DOHH2 (cell line): Measurements from ENCODE around the gene ATAD2B.

Experiments used
- H3F3A ChIP-seq: fragments of 200-600 bp; sonication (generic), shearing (Covaris generic); 2 replicates; pipeline ENCODE4 v1.6.0; 2016; ENCODE audit warnings: antibody characterized with exemption, mild to moderate bottlenecking; ENCODE audit not compliant: control insufficient read depth, insufficient read depth
- H3K27ac ChIP-seq: fragments of 200-600 bp; sonication (generic); 2 replicates; pipeline ENCODE4 v1.5.1; 2014; ENCODE audit warnings: low read depth, mild to moderate bottlenecking, low read length, moderate library complexity
- H3K27me3 ChIP-seq: fragments of 200-600 bp; sonication (generic); 2 replicates; pipeline ENCODE4 v1.6.1; 2014; ENCODE audit warnings: mild to moderate bottlenecking, low read length, mixed read lengths; ENCODE audit not compliant: control insufficient read depth
- H3K36me3 ChIP-seq: fragments of 200-600 bp; sonication (generic); 2 replicates; pipeline ENCODE4 v1.6.1; 2014; ENCODE audit warnings: mild to moderate bottlenecking, low read length, moderate library complexity, mixed read lengths; ENCODE audit not compliant: control insufficient read depth
- H3K4me1 ChIP-seq: fragments of 200-600 bp; sonication (generic); 2 replicates; pipeline ENCODE4 v1.6.1; 2014; ENCODE audit warnings: mild to moderate bottlenecking, low read length, mixed read lengths; ENCODE audit not compliant: control insufficient read depth
- H3K4me2 ChIP-seq: fragments of 200-600 bp; sonication (generic); 2 replicates; pipeline ENCODE4 v1.6.0; 2014; ENCODE audit warnings: mild to moderate bottlenecking, low read length, moderate library complexity
- H3K4me3 ChIP-seq: fragments of 200-600 bp; sonication (generic); 2 replicates; pipeline ENCODE4 v1.5.1; 2014; ENCODE audit warnings: mild to moderate bottlenecking, low read length, mixed read lengths
- H3K79me2 ChIP-seq: fragments of 200-600 bp; sonication (generic); 2 replicates; pipeline ENCODE4 v1.6.1; 2014; ENCODE audit warnings: mild to moderate bottlenecking, low read length, mixed read lengths; ENCODE audit not compliant: control insufficient read depth
- H3K9me2 ChIP-seq: fragments of 200-600 bp; sonication (generic); replicated peaks from 2 replicates; pipeline ENCODE4 v1.6.1; 2014; ENCODE audit warnings: mild to moderate bottlenecking, low read length, mixed read lengths; ENCODE audit not compliant: control insufficient read depth
- H3K9me3 ChIP-seq: fragments of 200-600 bp; sonication (generic); 2 replicates; pipeline ENCODE4 v1.6.1; 2014; ENCODE audit warnings: antibody characterized with exemption, low read length, mixed read lengths; ENCODE audit not compliant: control insufficient read depth, insufficient read depth
- H4K20me1 ChIP-seq: fragments of 200-600 bp; sonication (generic); 2 replicates; pipeline ENCODE4 v1.6.0; 2014; ENCODE audit warnings: low read depth, mild to moderate bottlenecking, antibody characterized with exemption, low read length, moderate library complexity; ENCODE audit not compliant: control insufficient read depth, insufficient read depth
- EZH2phosphoT487 ChIP-seq: fragments of 200-600 bp; sonication (generic); IDR thresholded peaks from 2 replicates; pipeline ENCODE4 v1.6.1; 2017; ENCODE audit warnings: borderline replicate concordance, mild to moderate bottlenecking, antibody characterized with exemption, low read length, moderate library complexity, mixed read lengths
- TF ChIP-seq, protein P1 (sequence below): fragments of 200-600 bp; sonication (generic); IDR thresholded peaks from one replicate; pipeline ENCODE4 v1.5.1; 2014; ENCODE audit warnings: antibody characterized with exemption, mild to moderate bottlenecking, low read depth, low read length; ENCODE audit not compliant: poor library complexity, severe bottlenecking

The ATAD2B gene

DNA sequence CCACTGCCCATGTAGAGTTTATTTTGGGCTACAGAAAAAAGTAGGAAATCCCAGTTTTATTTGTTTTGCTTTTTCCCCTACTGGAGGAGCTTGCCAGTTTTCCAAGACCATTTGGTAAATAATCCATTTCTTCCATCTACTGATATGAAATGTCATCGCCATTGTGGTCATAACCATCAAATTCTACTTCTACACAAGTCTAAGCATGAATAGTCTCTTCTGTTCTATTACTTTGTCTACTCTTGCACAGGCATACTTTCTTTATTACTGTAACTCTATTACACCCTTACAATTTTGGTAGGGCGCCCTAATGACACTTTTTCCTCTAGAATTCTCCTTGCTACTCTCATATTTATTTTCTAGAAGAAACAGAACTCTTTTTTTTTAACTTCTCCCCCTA, 120.7 kb downstream of the ATAD2B start:
- no peaks in the 10 kb centered on the region for H3K79me2 ChIP-seq
- no peak overlapping the region for H3K27ac ChIP-seq
- H3K27me3 ChIP-seq: no peaks in the 10 kb centered on the region
- TF ChIP-seq, protein P1, sequence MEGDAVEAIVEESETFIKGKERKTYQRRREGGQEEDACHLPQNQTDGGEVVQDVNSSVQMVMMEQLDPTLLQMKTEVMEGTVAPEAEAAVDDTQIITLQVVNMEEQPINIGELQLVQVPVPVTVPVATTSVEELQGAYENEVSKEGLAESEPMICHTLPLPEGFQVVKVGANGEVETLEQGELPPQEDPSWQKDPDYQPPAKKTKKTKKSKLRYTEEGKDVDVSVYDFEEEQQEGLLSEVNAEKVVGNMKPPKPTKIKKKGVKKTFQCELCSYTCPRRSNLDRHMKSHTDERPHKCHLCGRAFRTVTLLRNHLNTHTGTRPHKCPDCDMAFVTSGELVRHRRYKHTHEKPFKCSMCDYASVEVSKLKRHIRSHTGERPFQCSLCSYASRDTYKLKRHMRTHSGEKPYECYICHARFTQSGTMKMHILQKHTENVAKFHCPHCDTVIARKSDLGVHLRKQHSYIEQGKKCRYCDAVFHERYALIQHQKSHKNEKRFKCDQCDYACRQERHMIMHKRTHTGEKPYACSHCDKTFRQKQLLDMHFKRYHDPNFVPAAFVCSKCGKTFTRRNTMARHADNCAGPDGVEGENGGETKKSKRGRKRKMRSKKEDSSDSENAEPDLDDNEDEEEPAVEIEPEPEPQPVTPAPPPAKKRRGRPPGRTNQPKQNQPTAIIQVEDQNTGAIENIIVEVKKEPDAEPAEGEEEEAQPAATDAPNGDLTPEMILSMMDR: no peak
- no peak for TF ChIP-seq EZH2phosphoT487
- H3K9me3 ChIP-seq: no peaks in the 10 kb centered on the region
- no peaks in the 10 kb centered on the region for H4K20me1 ChIP-seq
- H3F3A ChIP-seq: peaks cover 7% of the 10 kb centered on the region; the same call in 1 of the 2 replicates
- H3K4me1 ChIP-seq: no peaks in the 10 kb centered on the region
- no peak overlapping the region for H3K4me2 ChIP-seq
- peaks cover 17% of the 10 kb centered on the region for H3K36me3 ChIP-seq
- H3K9me2 ChIP-seq: no peaks in the 10 kb centered on the region
- H3K4me3 ChIP-seq: no peak overlapping the region

DNA sequence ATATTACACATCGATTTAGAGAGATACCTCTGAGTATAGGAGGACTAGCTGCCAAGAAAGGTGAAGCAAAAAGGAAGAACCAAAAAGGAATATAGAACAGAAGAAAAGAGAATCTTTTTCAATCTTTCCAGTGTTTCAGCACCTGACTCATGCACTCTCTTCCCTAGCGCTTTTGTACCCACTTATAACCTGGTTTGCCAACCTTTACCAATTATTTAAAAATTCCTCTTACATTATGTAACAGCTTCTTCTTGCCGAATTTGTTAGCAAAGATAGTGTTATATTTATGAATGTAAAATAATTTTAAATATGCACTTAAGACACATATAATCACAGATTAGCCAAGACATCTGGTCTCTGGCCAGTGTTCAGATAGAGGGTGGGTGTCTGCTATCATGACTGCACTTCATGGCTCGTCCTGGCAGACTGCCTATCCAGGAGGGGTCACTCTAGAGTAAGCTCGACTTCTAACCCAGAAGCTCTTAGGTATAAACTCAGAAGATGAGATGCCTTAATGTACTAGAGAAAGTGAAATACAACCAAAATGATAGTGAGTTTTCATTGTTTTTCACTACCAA, 122.9 kb downstream of the ATAD2B start:
- Histone ChIP-seq H3K27ac (no peak overlapping the region), H3K36me3 (peaks cover 5% of the 10 kb centered on the region), H3K4me1 (no peaks in the 10 kb centered on the region), H3K9me2 (no peaks in the 10 kb centered on the region), H3K9me3 (no peaks in the 10 kb centered on the region), H3K4me3 (no peak overlapping the region), H3K79me2 (no peaks in the 10 kb centered on the region), H3K27me3 (no peaks in the 10 kb centered on the region), H3F3A (peaks cover 5% of the 10 kb centered on the region; the same call in 1 of the 2 replicates), H3K4me2 (no peak overlapping the region), H4K20me1 (no peaks in the 10 kb centered on the region)
- TF ChIP-seq, protein P1: peak; percentile 50
- TF ChIP-seq EZH2phosphoT487: no peak

DNA sequence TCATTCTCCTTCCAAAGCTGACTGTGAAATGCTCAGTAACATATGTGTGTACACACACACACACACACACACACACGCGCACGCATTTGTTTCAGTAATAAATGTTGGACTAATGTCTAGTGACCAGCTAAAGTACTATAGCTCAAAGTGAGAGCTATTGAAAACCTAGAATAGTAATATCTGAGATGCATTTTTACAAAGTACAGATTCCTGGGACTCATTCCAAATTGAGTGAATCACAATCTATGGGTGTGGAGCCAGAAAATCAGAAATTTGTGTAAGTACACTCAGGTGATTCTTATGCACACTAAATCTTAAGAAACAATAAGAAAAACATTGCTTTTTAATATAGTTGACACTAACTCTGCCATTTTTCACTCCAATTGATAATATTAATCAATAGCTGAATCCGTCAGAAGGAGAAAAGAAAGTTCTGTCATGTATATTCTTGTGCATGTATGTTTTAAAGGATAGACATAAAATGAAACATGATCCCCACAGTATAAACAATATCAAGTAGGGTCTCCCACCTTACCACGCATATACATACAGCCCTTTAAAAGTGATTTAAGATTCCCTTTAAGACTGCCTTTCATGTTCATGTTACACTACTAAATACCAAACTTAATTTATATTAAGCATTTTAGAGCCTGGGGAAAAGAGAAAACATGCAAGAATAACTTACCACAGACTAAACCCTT, 123.5 kb downstream of the ATAD2B start:
- Histone ChIP-seq H3K36me3 (no peaks in the 10 kb centered on the region), H3K9me2 (no peaks in the 10 kb centered on the region), H3F3A (no peaks in the 10 kb centered on the region), H3K27ac (no peak overlapping the region), H3K79me2 (no peaks in the 10 kb centered on the region), H3K4me3 (no peak overlapping the region), H3K9me3 (no peaks in the 10 kb centered on the region), H3K4me2 (no peak overlapping the region), H3K27me3 (no peaks in the 10 kb centered on the region), H3K4me1 (no peaks in the 10 kb centered on the region), H4K20me1 (no peaks in the 10 kb centered on the region)
- no peak for TF ChIP-seq EZH2phosphoT487
- TF ChIP-seq, protein P1: no peak
